ENCODE measurements around the gene ARHGEF10L. TPM values are rescaled to one million over a fixed set of nuclear protein-coding genes. Genes with fewer than 3 reads are reported as not detected.
A peak's percentile ranks its signal among the peaks of the same experiment; 100 is the strongest.

The ARHGEF10L gene
- total RNA-seq, 1 donor from 2014 or later, result 3.1 TPM

GRCh38 chr1:17540255-17541001 is 930 bp downstream of the ARHGEF10L start:
- DNase-seq (ENCODE audit: low spot score), result peak; percentile 39
- Mint-ChIP-seq H3K4me1 (ENCODE audit: unreplicated experiment) (peaks cover 9% of the 10 kb centered on the region), H3K9me3 (ENCODE audit: unreplicated experiment) (no peaks in the 10 kb centered on the region), H3K27me3 (ENCODE audit: unreplicated experiment) (peaks cover 11% of the 10 kb centered on the region), H3K36me3 (ENCODE audit: low read depth, unreplicated experiment) (no peaks in the 10 kb centered on the region), H3K4me3 (ENCODE audit: unreplicated experiment) (peak overlapping the region; percentile 89), H3K27ac (ENCODE audit: unreplicated experiment) (no peak overlapping the region)
- TF ChIP-seq CTCF (IDR thresholded peaks at IDR 0.05; ENCODE audit: unreplicated experiment), result no peak

GRCh38 chr1:17542645-17543044 is 3.1 kb downstream of the ARHGEF10L start:
- H3K4me3 Mint-ChIP-seq (ENCODE audit: unreplicated experiment), result no peak overlapping the region
- peaks cover 3% of the 10 kb centered on the region for H3K27me3 Mint-ChIP-seq (ENCODE audit: unreplicated experiment)
- DNase-seq (ENCODE audit: low spot score), result no peak
- no peaks in the 10 kb centered on the region for H3K36me3 Mint-ChIP-seq (ENCODE audit: low read depth, unreplicated experiment)
- H3K4me1 Mint-ChIP-seq (ENCODE audit: unreplicated experiment), result peaks cover 12% of the 10 kb centered on the region
- no peaks in the 10 kb centered on the region for H3K9me3 Mint-ChIP-seq (ENCODE audit: unreplicated experiment)
- TF ChIP-seq CTCF (IDR thresholded peaks at IDR 0.05; ENCODE audit: unreplicated experiment), result no peak
- no peak overlapping the region for H3K27ac Mint-ChIP-seq (ENCODE audit: unreplicated experiment)

GRCh38 chr1:17544776-17545350 is 5.4 kb downstream of the ARHGEF10L start:
- Mint-ChIP-seq H3K36me3 (ENCODE audit: low read depth, unreplicated experiment) (no peaks in the 10 kb centered on the region), H3K27me3 (ENCODE audit: unreplicated experiment) (peaks cover 6% of the 10 kb centered on the region), H3K4me1 (ENCODE audit: unreplicated experiment) (peaks cover 12% of the 10 kb centered on the region), H3K27ac (ENCODE audit: unreplicated experiment) (no peak overlapping the region), H3K4me3 (ENCODE audit: unreplicated experiment) (no peak overlapping the region), H3K9me3 (ENCODE audit: unreplicated experiment) (no peaks in the 10 kb centered on the region)
- no peak for TF ChIP-seq CTCF (IDR thresholded peaks at IDR 0.05; ENCODE audit: unreplicated experiment)
- DNase-seq (ENCODE audit: low spot score), result no peak

- H3K4me1 Mint-ChIP-seq (ENCODE audit: unreplicated experiment), result peaks cover 12% of the 10 kb centered on the region
- no peaks in the 10 kb centered on the region for H3K9me3 Mint-ChIP-seq (ENCODE audit: unreplicated experiment)
- no peak for DNase-seq (ENCODE audit: low spot score)
- TF ChIP-seq CTCF (IDR thresholded peaks at IDR 0.05; ENCODE audit: unreplicated experiment), result no peak
- H3K27me3 Mint-ChIP-seq (ENCODE audit: unreplicated experiment), result peaks cover 6% of the 10 kb centered on the region
- no peaks in the 10 kb centered on the region for H3K36me3 Mint-ChIP-seq (ENCODE audit: low read depth, unreplicated experiment)
- peak overlapping the region; percentile 54 for H3K27ac Mint-ChIP-seq (ENCODE audit: unreplicated experiment)
- no peak overlapping the region for H3K4me3 Mint-ChIP-seq (ENCODE audit: unreplicated experiment)
Measured at GRCh38 chr1:17545356-17545755, 5.9 kb downstream of the ARHGEF10L start.
